BE2C (cell line): ENCODE measurements around the gene ANKRD44.

Source experiments
- DNase-seq: peaks from one replicate; pipeline ENCODE4 v3.0.0-alpha.2; 2020
- H3K27me3 ChIP-seq: fragments of 250-450 bp; sonication (Bioruptor Pico); 2 replicates; pipeline ENCODE4 v1.5.1; 2020; ENCODE audit warnings: mild to moderate bottlenecking
- H3K36me3 ChIP-seq: fragments of 250-450 bp; sonication (Bioruptor Pico); 2 replicates; pipeline ENCODE4 v1.5.1; 2020; ENCODE audit warnings: mild to moderate bottlenecking
- H3K4me1 ChIP-seq: fragments of 250-450 bp; sonication (Bioruptor Pico); 2 replicates; pipeline ENCODE4 v1.5.1; 2020
- H3K4me3 ChIP-seq: 2 replicates; pipeline ENCODE4 v1.5.1; 2011; ENCODE audit warnings: low read depth, low read length
- H3K9me3 ChIP-seq: fragments of 250-450 bp; sonication (Bioruptor Pico); 2 replicates; pipeline ENCODE4 v1.5.1; 2020
- CTCF ChIP-seq: IDR thresholded peaks from 2 replicates; pipeline ENCODE4 v1.5.1; 2012; ENCODE audit warnings: mild to moderate bottlenecking, low read depth, low read length

ANKRD44 gene

GRCh38 chr2:197208841-197209240, 101.7 kb downstream of the ANKRD44 start:
- no peak overlapping the region for H3K4me3 ChIP-seq
- H3K36me3 ChIP-seq, result no peaks in the 10 kb centered on the region
- no peaks in the 10 kb centered on the region for H3K9me3 ChIP-seq
- H3K27me3 ChIP-seq, result no peaks in the 10 kb centered on the region
- peaks cover 4% of the 10 kb centered on the region; the same call in 1 of the 2 replicates for H3K4me1 ChIP-seq
- TF ChIP-seq CTCF, result no peak
- no peak for DNase-seq

GRCh38 chr2:197208024-197208423, 102.6 kb downstream of the ANKRD44 start:
- no peaks in the 10 kb centered on the region for H3K36me3 ChIP-seq
- peaks cover 4% of the 10 kb centered on the region; the same call in 1 of the 2 replicates for H3K4me1 ChIP-seq
- no peak for TF ChIP-seq CTCF
- no peaks in the 10 kb centered on the region for H3K9me3 ChIP-seq
- no peak for DNase-seq
- H3K4me3 ChIP-seq, result no peak overlapping the region
- no peaks in the 10 kb centered on the region for H3K27me3 ChIP-seq

GRCh38 chr2:197207598-197207997, 103.0 kb downstream of the ANKRD44 start:
- H3K27me3 ChIP-seq, result no peaks in the 10 kb centered on the region
- no peak for TF ChIP-seq CTCF
- H3K36me3 ChIP-seq, result no peaks in the 10 kb centered on the region
- no peak for DNase-seq
- no peaks in the 10 kb centered on the region for H3K9me3 ChIP-seq
- H3K4me1 ChIP-seq, result peaks cover 4% of the 10 kb centered on the region; the same call in 1 of the 2 replicates
- no peak overlapping the region for H3K4me3 ChIP-seq

GRCh38 chr2:197207106-197207505, 103.5 kb downstream of the ANKRD44 start:
- no peak for TF ChIP-seq CTCF
- H3K4me3 ChIP-seq, result no peak overlapping the region
- H3K36me3 ChIP-seq, result no peaks in the 10 kb centered on the region
- no peak for DNase-seq
- H3K27me3 ChIP-seq, result no peaks in the 10 kb centered on the region
- peaks cover 4% of the 10 kb centered on the region; the same call in 1 of the 2 replicates for H3K4me1 ChIP-seq
- no peaks in the 10 kb centered on the region for H3K9me3 ChIP-seq

- H3K4me1 ChIP-seq, result peaks cover 4% of the 10 kb centered on the region; the same call in 1 of the 2 replicates
- no peak for DNase-seq
- no peak for TF ChIP-seq CTCF
These were observed 104.9 kb downstream of the ANKRD44 start for GRCh38 chr2:197205585-197206215.

GRCh38 chr2:197204519-197205250, 105.9 kb downstream of the ANKRD44 start:
- Histone ChIP-seq H3K27me3 (no peaks in the 10 kb centered on the region), H3K36me3 (no peaks in the 10 kb centered on the region), H3K4me1 (peaks cover 4% of the 10 kb centered on the region; the same call in 1 of the 2 replicates), H3K4me3 (no peak overlapping the region), H3K9me3 (no peaks in the 10 kb centered on the region)
- DNase-seq, result no peak
- no peak for TF ChIP-seq CTCF

More at GRCh38 chr2:197205585-197206215, 104.9 kb downstream of the ANKRD44 start:
- Histone ChIP-seq H3K27me3 (no peaks in the 10 kb centered on the region), H3K4me3 (no peak overlapping the region), H3K9me3 (no peaks in the 10 kb centered on the region), H3K36me3 (no peaks in the 10 kb centered on the region)
